Stimulated activated CD8-positive, alpha-beta memory T cell treated with anti-CD3 and anti-CD28 coated beads, Interleukin-12 subunit alpha, Interleukin-12 subunit beta, amount 100 ng/mL, for 1 hour (primary cell): ENCODE results near the gene PTPN14.
"Not testable (repeated sequence)": the region's sequence is repeated elsewhere in the genome, so short reads cannot be mapped to it uniquely, and the experiment has no call there.

Source experiments
- DNase-seq: peaks from one replicate; pipeline ENCODE4 v3.0.0-alpha.2; 2020; ENCODE audit warnings: low read depth

The PTPN14 gene

GRCh38 chr1:214510477-214510876 is 40.9 kb downstream of the PTPN14 start:
- DNase-seq: no peak

- not testable (repeated sequence) for DNase-seq
Observed at GRCh38 chr1:214509622-214510021, 41.8 kb downstream of the PTPN14 start.

- DNase-seq: no peak
Observed at GRCh38 chr1:214506972-214507431, 44.4 kb downstream of the PTPN14 start.

GRCh38 chr1:214505134-214505533 is 46.3 kb downstream of the PTPN14 start:
- DNase-seq: no peak

GRCh38 chr1:214504330-214504729 is 47.1 kb downstream of the PTPN14 start:
- DNase-seq: no peak

GRCh38 chr1:214503553-214503952 is 47.8 kb downstream of the PTPN14 start:
- no peak for DNase-seq

- no peak for DNase-seq
Observed at GRCh38 chr1:214500340-214501055, 50.9 kb downstream of the PTPN14 start.

GRCh38 chr1:214499732-214500131 is 51.7 kb downstream of the PTPN14 start:
- no peak for DNase-seq

GRCh38 chr1:214498021-214498420 is 53.4 kb downstream of the PTPN14 start:
- no peak for DNase-seq

GRCh38 chr1:214496126-214496525 is 55.3 kb downstream of the PTPN14 start:
- no peak for DNase-seq

GRCh38 chr1:214494706-214495105 is 56.7 kb downstream of the PTPN14 start:
- DNase-seq: no peak

GRCh38 chr1:214494179-214494578 is 57.2 kb downstream of the PTPN14 start:
- not testable (repeated sequence) for DNase-seq

- DNase-seq: no peak
Observed at GRCh38 chr1:214493126-214493796, 58.1 kb downstream of the PTPN14 start.

- no peak for DNase-seq
Observed at GRCh38 chr1:214492401-214493075, 58.9 kb downstream of the PTPN14 start.

GRCh38 chr1:214491468-214492146 is 59.8 kb downstream of the PTPN14 start:
- no peak for DNase-seq

- DNase-seq: no peak
Observed at GRCh38 chr1:214485151-214485550, 66.3 kb downstream of the PTPN14 start.

- not testable (repeated sequence) for DNase-seq
Observed at GRCh38 chr1:214483180-214483579, 68.2 kb downstream of the PTPN14 start.

GRCh38 chr1:214481983-214482634 is 69.3 kb downstream of the PTPN14 start:
- DNase-seq: not testable (repeated sequence)

- no peak for DNase-seq
Observed at GRCh38 chr1:214476986-214477870, 74.2 kb downstream of the PTPN14 start.

- DNase-seq: no peak
Observed at GRCh38 chr1:214476229-214476985, 75.0 kb downstream of the PTPN14 start.
